ENCODE results near the gene POLR2C.

POLR2C gene

DNA sequence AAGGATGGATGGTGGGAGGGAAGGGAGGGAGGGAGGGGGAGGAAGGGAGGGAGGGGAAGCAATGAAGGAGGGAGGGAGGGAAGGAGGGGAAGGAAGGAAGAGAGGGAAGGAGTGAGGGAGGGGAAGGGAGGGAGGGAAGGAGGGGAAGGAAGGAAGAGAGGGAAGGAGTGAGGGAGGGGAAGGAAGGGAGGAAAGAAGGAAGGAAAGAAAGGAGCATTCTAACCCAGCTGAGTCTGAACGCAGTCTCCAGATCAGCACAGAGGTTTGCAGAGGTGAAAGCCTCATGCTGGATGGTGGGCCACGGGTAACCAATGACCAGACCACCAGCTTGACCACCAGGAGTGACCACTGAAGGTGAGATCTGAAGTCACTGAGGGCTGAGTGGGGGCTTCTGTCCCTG is 39.3 kb upstream of the POLR2C start:
- TF ChIP-seq, protein P1, sequence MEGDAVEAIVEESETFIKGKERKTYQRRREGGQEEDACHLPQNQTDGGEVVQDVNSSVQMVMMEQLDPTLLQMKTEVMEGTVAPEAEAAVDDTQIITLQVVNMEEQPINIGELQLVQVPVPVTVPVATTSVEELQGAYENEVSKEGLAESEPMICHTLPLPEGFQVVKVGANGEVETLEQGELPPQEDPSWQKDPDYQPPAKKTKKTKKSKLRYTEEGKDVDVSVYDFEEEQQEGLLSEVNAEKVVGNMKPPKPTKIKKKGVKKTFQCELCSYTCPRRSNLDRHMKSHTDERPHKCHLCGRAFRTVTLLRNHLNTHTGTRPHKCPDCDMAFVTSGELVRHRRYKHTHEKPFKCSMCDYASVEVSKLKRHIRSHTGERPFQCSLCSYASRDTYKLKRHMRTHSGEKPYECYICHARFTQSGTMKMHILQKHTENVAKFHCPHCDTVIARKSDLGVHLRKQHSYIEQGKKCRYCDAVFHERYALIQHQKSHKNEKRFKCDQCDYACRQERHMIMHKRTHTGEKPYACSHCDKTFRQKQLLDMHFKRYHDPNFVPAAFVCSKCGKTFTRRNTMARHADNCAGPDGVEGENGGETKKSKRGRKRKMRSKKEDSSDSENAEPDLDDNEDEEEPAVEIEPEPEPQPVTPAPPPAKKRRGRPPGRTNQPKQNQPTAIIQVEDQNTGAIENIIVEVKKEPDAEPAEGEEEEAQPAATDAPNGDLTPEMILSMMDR (conservative IDR thresholded peaks at IDR 0.05; ENCODE audit: low read depth, low read length) = no peak
- no peak overlapping the region for H3K4me3 ChIP-seq (ENCODE audit: low read length)
- no peak for DNase-seq (ENCODE audit: low read depth)

DNA sequence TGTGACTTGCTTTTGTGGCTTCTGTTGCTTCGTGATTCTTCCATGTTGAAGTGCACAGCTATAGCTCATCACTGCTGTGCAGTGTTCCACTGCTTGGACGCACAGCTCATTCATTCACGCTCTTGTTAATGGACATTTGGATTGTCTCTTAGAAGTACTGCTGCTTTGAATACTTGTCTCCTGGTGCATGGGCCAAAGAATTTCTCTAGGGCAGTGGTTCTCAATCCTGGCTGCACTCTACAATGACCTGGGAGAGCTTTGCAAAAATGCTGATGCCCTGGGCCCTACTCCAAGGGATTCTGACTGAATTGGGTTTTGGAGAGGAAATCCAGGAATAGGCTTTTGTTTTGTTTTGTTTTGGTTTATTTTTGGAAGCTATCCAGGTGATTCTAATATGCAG is 37.9 kb upstream of the POLR2C start:
- H3K4me3 ChIP-seq (ENCODE audit: low read length) = no peak overlapping the region
- no peak for DNase-seq (ENCODE audit: low read depth)
- TF ChIP-seq, protein P1 (conservative IDR thresholded peaks at IDR 0.05; ENCODE audit: low read depth, low read length) = no peak

DNA sequence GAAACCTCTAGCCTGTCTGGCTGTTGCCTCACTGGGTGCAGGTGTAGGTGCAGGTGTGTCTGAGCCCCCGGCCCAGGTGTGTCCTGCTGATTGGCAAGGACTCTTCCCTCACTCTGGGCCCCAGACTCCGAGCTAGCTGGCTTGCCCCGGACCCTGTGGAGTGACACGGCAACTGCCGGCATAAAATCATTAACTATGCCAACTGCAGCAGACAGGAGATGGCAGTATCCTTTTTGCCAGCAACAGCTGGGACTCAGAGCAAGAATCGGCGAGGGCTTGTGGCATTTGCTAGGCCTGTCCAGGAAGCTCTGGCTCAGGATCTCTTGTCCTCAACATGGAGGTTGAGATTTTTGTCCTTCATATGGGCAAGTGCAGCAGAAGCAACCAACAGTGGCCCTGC is 36.1 kb upstream of the POLR2C start:
- H3K4me3 ChIP-seq (ENCODE audit: low read length) = no peak overlapping the region
- no peak for DNase-seq (ENCODE audit: low read depth)
- TF ChIP-seq, protein P1 (conservative IDR thresholded peaks at IDR 0.05; ENCODE audit: low read depth, low read length) = no peak

DNA sequence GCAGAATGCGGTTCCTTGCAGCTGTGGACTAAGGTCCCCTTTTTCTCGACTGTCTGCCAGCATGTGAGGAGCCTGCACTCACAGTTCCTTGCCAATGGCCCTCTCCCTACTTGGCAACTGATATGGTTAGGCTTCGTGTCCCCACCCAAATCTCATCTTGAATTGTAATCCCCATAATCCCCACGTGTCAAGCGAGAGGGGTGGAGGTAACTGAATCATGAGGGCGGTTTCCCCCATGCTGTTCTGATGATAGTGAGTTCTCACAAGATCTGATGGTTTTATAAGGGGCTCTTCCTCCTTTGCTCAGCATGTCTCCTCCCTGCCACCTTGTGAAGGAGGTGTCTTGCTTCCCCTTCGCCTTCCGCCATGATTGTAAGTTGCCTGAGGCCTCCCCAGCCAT is 35.2 kb upstream of the POLR2C start:
- TF ChIP-seq, protein P1 (conservative IDR thresholded peaks at IDR 0.05; ENCODE audit: low read depth, low read length) = no peak
- no peak overlapping the region for H3K4me3 ChIP-seq (ENCODE audit: low read length)
- DNase-seq (ENCODE audit: low read depth) = no peak

DNA sequence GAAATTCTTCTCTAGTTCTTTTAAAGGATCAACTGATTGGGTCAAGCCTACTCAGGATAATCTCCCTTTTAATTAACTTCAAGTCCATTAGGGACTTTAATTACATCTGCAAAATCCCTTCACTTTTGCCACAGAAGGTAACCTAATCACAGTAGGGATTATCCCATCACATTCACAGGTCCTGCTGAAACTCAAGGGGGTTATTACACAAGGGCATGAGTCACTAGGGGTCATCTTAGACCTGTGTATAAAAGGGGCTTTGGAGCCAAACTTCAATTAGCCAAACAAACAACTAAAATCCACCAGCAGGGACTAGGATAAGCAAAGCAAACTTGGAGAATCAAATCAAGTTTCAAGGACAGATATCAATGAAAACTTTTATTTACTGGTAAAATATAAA is 34.7 kb upstream of the POLR2C start:
- TF ChIP-seq, protein P1 (conservative IDR thresholded peaks at IDR 0.05; ENCODE audit: low read depth, low read length) = no peak
- H3K4me3 ChIP-seq (ENCODE audit: low read length) = no peak overlapping the region
- peak; percentile 52 for DNase-seq (ENCODE audit: low read depth)

DNA sequence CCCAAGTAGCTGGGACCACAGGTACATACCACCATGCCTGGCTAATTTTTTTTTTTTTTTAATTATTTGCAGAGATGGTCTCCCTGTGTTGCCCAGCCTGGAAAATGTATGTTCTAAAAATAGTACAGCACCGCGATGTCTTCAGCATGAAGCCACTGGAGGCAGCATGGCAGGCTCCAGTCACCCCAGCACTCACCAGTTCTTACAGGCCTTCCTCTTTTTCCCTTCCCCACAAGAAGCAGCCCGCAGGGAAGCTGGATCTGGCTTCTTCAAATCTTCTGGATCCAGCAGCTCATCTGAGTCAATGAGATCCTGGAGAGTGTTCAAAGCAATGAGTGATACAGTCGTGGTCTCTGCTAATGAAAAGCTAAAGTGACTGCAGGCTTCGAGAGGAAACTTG is 31.5 kb upstream of the POLR2C start:
- TF ChIP-seq, protein P1 (conservative IDR thresholded peaks at IDR 0.05; ENCODE audit: low read depth, low read length) = no peak
- no peak overlapping the region for H3K4me3 ChIP-seq (ENCODE audit: low read length)
- DNase-seq (ENCODE audit: low read depth) = no peak

DNA sequence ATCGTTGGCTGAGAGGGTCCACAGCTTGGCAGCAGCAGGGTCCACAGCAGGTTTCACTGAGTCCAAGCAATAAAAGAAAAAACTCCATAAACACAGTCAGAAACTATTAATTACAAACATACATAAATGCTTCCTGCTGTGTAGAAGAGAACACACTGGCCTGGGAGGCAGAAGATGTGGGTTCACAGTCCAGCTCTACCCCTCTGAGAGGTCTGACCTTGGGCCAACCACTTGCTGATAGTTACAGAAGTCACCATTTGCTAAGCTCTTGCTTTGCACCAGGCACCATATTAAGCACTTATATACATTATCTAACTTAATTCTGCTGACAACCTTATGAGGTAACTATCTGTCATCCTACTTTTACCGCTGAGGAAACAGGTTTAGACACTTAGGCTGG is 30.0 kb upstream of the POLR2C start:
- H3K4me3 ChIP-seq (ENCODE audit: low read length) = no peak overlapping the region
- TF ChIP-seq, protein P1 (conservative IDR thresholded peaks at IDR 0.05; ENCODE audit: low read depth, low read length) = no peak
- no peak for DNase-seq (ENCODE audit: low read depth)

All from retinal pigment epithelial cell (primary cell).